ENCODE results near the gene ELOVL2. TPM values are rescaled to one million over a fixed set of nuclear protein-coding genes. Genes with fewer than 3 reads are reported as not detected.

The ELOVL2 gene
- total RNA-seq, 2 experiments from 2014 or later = not detected

DNA sequence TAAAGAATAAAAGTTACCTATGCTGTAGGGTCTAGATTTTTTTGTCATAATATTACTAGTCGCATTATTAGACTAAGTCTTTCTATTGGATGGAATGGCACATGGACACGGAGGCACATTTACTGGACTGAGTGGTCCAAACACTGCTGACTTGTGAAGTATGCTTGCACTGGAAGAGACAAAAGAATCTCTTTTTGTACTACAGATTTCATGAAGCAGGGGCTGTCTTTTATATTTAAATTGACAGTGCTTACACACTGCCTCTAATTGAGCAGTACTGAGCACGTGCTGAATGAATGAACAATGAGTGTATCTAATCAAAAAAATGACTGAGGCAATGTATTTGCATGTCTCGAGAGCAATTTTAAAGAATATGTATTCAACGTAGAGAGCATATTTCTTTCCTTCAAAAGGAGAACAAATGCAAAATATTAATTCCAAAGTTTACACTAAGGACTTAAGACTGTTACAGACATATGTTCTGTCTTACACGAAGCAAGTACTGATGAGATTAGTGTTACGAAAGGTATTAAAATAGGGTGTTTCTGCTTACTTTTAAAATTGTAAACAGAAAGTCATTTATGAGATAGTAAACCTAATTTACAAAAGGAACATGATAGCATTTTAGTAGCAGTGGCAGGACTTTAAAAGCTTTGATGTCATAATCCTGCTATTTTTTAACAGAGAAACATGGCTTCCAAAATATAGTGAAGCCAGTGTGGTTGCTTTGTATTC, 8.3 kb downstream of the ELOVL2 start:
- intact Hi-C loops (cut with micrococcal nuclease) = no loop called here
- ATAC-seq (no peak), DNase-seq (no peak)
- TF ChIP-seq, protein P1, sequence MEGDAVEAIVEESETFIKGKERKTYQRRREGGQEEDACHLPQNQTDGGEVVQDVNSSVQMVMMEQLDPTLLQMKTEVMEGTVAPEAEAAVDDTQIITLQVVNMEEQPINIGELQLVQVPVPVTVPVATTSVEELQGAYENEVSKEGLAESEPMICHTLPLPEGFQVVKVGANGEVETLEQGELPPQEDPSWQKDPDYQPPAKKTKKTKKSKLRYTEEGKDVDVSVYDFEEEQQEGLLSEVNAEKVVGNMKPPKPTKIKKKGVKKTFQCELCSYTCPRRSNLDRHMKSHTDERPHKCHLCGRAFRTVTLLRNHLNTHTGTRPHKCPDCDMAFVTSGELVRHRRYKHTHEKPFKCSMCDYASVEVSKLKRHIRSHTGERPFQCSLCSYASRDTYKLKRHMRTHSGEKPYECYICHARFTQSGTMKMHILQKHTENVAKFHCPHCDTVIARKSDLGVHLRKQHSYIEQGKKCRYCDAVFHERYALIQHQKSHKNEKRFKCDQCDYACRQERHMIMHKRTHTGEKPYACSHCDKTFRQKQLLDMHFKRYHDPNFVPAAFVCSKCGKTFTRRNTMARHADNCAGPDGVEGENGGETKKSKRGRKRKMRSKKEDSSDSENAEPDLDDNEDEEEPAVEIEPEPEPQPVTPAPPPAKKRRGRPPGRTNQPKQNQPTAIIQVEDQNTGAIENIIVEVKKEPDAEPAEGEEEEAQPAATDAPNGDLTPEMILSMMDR (IDR thresholded peaks at IDR 0.05) = no peak
- ChIA-PET POLR2A (interaction anchor here (0.6 kb wide), 1 partner anchor 266 kb away, joined by 3 read pairs; no protein-coding TSS in a partner anchor), CTCF (no interaction called here)
- H3K27me3 Mint-ChIP-seq = peaks cover 39% of the 10 kb centered on the region
- no peak overlapping the region for H3K4me3 Mint-ChIP-seq
- H3K36me3 Mint-ChIP-seq (ENCODE audit: low read depth) = no peaks in the 10 kb centered on the region
- no peaks in the 10 kb centered on the region for H3K9me3 Mint-ChIP-seq
- no peaks in the 10 kb centered on the region for H3K4me1 Mint-ChIP-seq (ENCODE audit: low read depth)
- no peak overlapping the region for H3K27ac Mint-ChIP-seq

DNA sequence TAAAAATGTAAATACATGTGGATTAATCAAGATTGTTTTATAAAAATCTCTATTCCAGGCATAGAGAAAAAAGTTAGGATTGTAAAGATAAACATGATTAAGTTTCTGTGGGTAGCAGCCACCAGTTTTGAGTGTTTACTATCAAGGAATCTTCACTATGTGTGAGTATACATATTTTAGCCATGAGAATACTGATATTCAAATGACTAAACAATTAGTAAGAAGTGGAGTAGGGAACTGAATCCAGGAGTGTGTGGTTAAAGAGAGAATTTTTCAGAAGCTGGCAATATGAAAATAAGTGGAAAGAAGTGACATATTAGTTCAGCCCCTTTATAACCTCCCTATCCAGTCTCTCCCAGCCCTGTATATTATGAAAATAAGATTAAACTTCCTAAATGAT, 10.3 kb downstream of the ELOVL2 start:
- Mint-ChIP-seq H3K9me3 (no peaks in the 10 kb centered on the region), H3K4me1 (ENCODE audit: low read depth) (no peaks in the 10 kb centered on the region), H3K36me3 (ENCODE audit: low read depth) (no peaks in the 10 kb centered on the region), H3K4me3 (no peak overlapping the region), H3K27ac (no peak overlapping the region), H3K27me3 (peaks cover 31% of the 10 kb centered on the region)
- ATAC-seq (no peak), DNase-seq (no peak)
- TF ChIP-seq, protein P1 (IDR thresholded peaks at IDR 0.05) = no peak
- POLR2A ChIA-PET = no interaction called here
- CTCF ChIA-PET = no interaction called here
- intact Hi-C loops (cut with micrococcal nuclease) = no loop called here

DNA sequence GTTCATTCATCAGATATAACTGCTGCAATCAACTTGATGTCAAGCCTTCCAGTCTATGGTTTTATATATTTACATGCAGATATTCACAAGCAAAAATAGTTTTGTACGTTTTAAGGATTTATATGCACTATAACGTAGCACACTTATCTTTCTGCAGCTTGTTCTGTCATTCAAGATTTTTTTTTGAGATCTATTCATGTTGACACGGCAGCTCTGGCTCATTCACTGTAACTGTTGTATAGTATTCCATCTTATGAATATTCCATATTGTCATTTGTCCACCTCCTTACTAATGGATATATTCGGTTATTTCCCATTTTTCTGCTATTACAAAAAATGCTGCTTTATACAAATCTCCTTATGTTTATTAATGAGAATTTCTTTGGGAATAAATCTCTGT, 13.2 kb downstream of the ELOVL2 start:
- Mint-ChIP-seq H3K27me3 (peaks cover 37% of the 10 kb centered on the region), H3K4me1 (ENCODE audit: low read depth) (no peaks in the 10 kb centered on the region), H3K9me3 (no peaks in the 10 kb centered on the region), H3K36me3 (ENCODE audit: low read depth) (no peaks in the 10 kb centered on the region), H3K27ac (no peak overlapping the region), H3K4me3 (no peak overlapping the region)
- POLR2A ChIA-PET = no interaction called here
- no peak for DNase-seq
- CTCF ChIA-PET = no interaction called here
- ATAC-seq = no peak
- TF ChIP-seq, protein P1 (IDR thresholded peaks at IDR 0.05) = no peak
- intact Hi-C loops (cut with micrococcal nuclease) = no loop called here

DNA sequence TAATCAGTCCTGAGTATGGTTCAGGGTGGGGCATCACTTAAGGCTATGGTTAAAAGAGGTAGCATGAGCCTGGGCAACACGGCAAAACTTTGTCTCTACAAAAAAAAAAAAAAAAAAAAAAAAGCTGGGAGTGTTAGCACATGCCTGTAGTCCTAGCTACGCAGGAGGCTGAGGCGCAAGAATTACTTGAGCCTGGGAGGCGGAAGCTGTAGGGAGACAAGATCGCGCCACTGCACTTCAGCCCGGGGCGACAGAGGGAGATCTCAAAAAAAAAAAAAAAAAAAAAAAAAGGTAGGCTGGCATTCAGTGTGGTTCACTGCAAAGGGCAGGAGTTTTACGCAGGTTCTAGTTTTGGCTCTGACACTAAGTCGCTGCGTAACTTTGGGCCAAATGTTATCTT, 15.1 kb downstream of the ELOVL2 start:
- H3K36me3 Mint-ChIP-seq (ENCODE audit: low read depth) = no peaks in the 10 kb centered on the region
- POLR2A ChIA-PET = no interaction called here

DNA sequence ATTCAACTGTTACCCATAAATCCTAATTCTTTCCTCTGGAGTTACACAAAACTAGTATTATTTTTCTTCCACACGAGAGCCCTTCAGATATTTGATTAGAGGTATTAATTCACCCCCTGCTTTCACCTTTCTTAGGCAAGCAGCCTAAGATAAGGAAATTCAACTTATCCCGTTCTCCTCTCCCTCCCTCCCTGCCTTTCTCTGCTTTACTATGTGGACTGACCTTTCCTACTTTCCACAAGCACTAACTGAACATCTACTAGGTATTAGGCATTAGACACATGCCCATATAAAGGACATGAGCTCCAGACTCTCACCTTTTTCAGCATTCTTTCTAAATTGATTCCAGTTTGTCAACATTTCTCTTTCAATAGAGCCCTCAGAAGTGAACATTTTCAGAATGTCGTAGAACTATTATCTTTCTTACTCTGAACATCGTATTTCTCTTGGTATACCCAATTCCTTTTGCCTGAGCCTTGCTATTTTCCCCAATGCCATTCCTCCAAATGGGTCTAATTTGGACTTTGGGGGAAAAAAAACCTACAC, 16.5 kb downstream of the ELOVL2 start:
- Mint-ChIP-seq H3K27me3 (peaks cover 28% of the 10 kb centered on the region), H3K9me3 (no peaks in the 10 kb centered on the region), H3K4me1 (ENCODE audit: low read depth) (no peaks in the 10 kb centered on the region), H3K27ac (no peak overlapping the region), H3K36me3 (ENCODE audit: low read depth) (no peaks in the 10 kb centered on the region), H3K4me3 (no peak overlapping the region)
- ATAC-seq (no peak), DNase-seq (no peak)
- TF ChIP-seq, protein P1 (IDR thresholded peaks at IDR 0.05) = no peak
- ChIA-PET POLR2A (no interaction called here), CTCF (interaction anchor here (0.9 to 1.1 kb wide), 2 partner anchors 9 to 73 kb away, joined by 3 to 4 read pairs; no protein-coding TSS in a partner anchor)
- intact Hi-C loops (cut with micrococcal nuclease) = no loop called here

More for the DNA sequence above, 15.1 kb downstream of the ELOVL2 start:
- intact Hi-C loops (cut with micrococcal nuclease) = no loop called here
- CTCF ChIA-PET = no interaction called here
- DNase-seq (no peak), ATAC-seq (no peak)
- Mint-ChIP-seq H3K4me3 (no peak overlapping the region), H3K4me1 (ENCODE audit: low read depth) (no peaks in the 10 kb centered on the region), H3K27ac (no peak overlapping the region), H3K27me3 (peaks cover 26% of the 10 kb centered on the region), H3K9me3 (no peaks in the 10 kb centered on the region)
- TF ChIP-seq, protein P1 (IDR thresholded peaks at IDR 0.05) = no peak
